Upper lobe of left lung (tissue), 4 donors: ENCODE results near the gene SNCB.

Source experiments
- POLR2AphosphoS5 ChIP-seq, 2 donors: sonication (generic); formaldehyde crosslinking; IDR thresholded peaks; one replicate each; pipeline ENCODE4 v1.5.1; 2017; ENCODE audit warnings: antibody characterized with exemption in 2 of 2
- TF ChIP-seq, protein P1 (sequence below), 6 experiments: fragments of 450-650 bp in 4 of 6; fragments of 200-600 bp in 2 of 6; sonication (generic) in 2 of 6; IDR thresholded peaks; one replicate each; pipeline ENCODE4 v1.5.1; 2016 to 2019; ENCODE audit warnings: antibody characterized with exemption in 6 of 6

DNA sequence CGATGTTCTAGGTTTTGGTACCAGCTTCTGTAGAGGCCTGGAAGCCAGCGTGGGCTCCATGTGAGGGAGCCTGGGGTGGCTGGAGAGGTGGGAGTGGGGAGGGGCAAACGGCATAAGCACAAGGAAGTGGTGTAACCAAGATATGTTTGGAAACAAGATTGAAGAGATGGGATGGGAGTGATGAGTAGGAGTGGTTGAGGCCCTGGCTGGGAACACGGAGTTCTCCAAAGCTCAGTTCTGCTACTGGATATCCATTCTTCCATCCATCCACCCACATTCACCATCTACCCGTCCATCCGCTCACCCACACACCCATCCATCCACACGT, 29.1 kb upstream of the SNCB start:
- TF ChIP-seq, protein P1, sequence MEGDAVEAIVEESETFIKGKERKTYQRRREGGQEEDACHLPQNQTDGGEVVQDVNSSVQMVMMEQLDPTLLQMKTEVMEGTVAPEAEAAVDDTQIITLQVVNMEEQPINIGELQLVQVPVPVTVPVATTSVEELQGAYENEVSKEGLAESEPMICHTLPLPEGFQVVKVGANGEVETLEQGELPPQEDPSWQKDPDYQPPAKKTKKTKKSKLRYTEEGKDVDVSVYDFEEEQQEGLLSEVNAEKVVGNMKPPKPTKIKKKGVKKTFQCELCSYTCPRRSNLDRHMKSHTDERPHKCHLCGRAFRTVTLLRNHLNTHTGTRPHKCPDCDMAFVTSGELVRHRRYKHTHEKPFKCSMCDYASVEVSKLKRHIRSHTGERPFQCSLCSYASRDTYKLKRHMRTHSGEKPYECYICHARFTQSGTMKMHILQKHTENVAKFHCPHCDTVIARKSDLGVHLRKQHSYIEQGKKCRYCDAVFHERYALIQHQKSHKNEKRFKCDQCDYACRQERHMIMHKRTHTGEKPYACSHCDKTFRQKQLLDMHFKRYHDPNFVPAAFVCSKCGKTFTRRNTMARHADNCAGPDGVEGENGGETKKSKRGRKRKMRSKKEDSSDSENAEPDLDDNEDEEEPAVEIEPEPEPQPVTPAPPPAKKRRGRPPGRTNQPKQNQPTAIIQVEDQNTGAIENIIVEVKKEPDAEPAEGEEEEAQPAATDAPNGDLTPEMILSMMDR (IDR thresholded peaks at IDR 0.05) = no peak
- no peak for TF ChIP-seq POLR2AphosphoS5 (IDR thresholded peaks at IDR 0.05)
